GM12872 (cell line): Measurements from ENCODE around the gene FAM161A.

Experiments
- CTCF ChIP-seq: IDR thresholded peaks from 3 replicates; pipeline ENCODE4 v1.5.1; 2011; ENCODE audit warnings: low read depth, mild to moderate bottlenecking, low read length, moderate library complexity; ENCODE audit not compliant: insufficient read depth

Gene FAM161A

DNA sequence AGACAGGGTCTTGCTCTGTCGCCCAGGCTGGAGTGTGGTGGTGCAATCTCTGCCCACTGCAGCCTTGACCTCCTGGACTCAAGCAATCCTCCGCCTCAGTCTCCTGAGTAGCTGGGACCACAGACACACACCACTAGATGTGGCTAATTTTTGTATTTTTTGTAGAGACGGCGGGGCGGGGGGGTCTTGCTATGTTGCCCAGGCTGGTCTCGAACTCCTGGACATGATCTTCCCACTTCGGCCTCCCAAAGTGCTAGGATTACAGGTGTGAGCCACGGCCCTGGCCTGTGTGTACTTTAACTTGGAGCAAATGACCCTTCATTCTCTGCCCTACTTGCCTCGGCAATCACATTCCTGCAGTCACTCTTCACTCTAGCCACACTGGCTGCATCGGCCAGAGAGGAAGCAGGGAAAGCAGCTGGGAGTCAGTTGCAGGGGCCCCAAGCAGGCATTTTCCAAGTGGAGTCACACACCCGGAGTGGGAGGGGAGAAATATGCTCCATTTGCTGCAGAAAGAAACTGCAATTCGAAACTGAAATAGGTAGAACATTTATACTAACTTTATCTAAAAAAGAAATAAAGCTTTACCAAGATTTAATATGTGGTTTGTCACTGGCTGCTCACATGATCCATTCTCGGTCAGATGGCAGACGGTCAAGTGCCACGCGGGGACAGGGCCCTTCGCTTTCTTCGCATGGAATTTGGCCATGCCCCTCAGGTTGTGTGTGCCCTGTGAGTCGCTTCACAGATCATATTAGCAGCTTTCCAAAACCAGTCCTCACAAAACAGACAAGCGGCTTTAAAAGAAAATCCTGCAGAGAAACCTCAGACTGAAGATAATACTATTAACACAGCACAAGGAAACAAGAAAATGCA, 37.1 kb downstream of the FAM161A start:
- TF ChIP-seq CTCF = no peak

DNA sequence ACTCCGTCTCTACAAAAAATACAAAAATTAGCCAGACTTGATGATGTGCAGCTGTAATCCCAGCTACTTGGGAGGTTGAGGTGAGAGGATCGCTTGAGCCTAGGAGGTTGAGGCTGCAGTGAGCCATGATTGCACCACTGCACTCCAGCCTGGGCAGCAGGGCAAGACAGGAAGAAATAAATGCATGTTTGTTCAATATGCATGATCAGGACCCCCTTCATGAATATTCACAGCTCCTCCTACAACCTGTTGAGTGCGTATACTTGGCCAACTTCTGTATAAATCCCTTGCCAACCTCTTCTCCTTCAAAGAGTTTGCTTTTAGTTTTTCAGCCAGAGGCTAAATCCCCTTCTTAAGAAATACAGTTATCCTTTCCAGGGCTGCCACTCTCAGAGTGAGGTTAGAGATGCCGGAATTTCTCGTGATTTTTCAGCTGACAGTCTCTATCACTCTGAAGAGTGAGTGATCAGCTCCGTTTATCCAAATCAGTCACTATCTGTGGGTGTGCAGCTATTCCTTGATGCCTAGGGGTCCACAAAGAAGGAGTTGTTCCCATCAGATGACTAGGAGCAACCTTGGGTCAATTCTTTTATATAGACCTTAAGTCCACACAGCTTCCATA, 39.2 kb downstream of the FAM161A start:
- TF ChIP-seq CTCF = no peak

DNA sequence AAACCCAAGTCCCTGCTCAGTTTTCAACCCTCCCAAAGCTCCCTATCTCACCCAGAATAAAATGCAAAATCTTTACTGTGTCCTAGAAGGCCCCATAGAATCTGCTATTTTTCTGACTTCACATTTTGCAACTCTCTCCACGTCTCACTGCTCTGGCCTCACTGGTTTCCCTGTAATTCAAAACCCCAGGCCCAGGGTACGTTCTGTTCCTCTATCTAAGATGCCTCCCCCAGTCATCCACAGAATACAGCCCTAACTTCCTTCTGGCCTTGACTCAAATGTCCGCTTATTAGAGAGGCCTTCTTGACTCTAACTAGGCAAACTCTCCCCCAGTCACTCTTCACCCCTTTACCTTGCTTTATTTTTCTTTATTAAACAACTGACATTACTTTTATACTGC, 42.0 kb downstream of the FAM161A start:
- no peak for TF ChIP-seq CTCF

- TF ChIP-seq CTCF = no peak
Observed at GRCh38 chr2:61807036-61807757, 46.7 kb downstream of the FAM161A start.

DNA sequence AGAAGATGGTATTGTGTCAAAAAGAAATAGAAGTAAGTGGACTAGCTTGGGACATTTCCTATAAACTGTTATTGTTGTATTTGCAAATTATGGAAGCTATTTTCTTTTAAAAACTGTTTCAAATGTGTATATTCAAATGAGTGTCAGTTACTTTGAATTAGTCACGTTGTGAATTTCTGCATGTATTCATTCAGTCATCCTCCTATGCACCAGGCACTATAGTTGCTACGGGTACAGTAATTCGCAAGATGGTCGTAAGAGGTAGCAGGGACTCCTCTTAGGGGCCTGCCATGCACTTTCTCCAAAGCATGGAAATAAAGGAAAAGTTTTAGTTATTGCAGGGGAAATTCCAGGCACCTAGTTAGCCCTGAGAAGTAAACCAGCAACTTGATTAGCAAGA, 51.3 kb downstream of the FAM161A start:
- TF ChIP-seq CTCF = no peak

- no peak for TF ChIP-seq CTCF
Observed at GRCh38 chr2:61799099-61799498, 54.8 kb downstream of the FAM161A start.

GRCh38 chr2:61795408-61795807, 58.5 kb downstream of the FAM161A start:
- no peak for TF ChIP-seq CTCF
